Measurements from ENCODE around the gene HMG20A.

Gene HMG20A

DNA sequence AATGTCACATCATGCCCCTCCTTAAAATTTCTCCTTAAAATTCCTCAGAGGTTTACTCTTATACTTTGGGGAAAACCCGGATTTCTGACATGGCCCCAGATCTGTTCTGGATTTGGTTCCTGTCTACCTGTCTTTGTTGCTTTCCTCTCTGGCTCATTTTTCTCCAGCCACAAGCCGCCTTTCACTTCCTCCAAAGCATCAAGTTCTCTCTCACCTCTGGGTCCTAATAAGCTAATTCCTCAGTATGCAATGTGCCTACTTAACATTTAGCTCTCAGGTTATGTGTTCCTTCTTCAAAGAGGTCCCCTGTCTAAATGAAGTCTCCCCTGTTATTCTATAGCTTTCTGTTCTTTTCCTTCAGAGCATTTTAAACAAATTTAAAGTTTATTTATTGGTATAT is 16.1 kb downstream of the HMG20A start:
- no peak for DNase-seq

DNA sequence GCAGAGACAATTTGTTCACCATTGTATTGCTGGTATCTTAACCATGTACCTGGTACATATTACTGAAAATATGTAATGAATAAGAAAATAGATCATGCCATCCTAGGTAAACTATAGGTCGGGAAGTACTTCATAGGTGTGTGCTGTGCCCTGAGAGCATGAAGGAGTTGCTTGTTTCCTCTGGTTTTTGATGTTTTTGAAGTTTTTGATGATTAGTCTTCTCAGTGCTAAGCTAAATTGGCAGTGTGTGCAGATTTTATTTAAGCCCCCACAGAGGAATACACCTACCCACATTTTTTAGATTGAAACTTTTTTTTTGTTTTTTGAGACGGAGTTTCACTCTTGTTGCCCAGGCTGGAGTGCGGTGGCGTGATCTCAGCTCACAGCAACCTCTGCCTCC is 16.6 kb downstream of the HMG20A start:
- no peak for DNase-seq

- no peak for DNase-seq
Measured at GRCh38 chr15:77440378-77440999, 19.8 kb downstream of the HMG20A start.

DNA sequence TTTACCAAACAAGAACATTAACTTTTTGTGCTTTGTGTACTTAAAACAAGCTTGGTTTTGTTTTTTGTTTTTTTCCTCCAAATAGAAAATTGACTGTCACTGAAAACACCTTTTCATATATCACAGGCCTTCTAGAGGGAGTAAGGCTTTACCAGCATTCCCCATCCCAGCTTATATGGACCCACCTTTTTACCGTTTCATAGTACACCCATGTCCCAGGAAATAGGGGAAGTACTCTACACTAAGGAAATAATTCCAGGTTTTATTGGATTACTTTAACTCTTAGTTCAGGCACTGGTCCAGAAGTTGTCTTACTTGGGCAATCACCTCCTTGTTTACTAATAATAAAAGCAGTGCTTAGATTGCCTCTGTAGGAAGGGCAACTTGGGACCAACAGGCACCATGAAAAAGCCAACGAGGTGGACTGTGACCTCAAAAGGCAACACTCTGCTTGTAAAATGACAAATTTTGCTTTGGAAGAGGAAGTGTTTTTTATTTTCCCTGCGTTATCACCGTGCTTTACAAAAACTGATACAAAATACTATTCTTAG is 26.2 kb downstream of the HMG20A start:
- DNase-seq, result no peak

- no peak for DNase-seq
Measured at GRCh38 chr15:77454265-77454664, 33.6 kb downstream of the HMG20A start.

- no peak for DNase-seq
Measured at GRCh38 chr15:77454951-77455350, 34.3 kb downstream of the HMG20A start.

DNA sequence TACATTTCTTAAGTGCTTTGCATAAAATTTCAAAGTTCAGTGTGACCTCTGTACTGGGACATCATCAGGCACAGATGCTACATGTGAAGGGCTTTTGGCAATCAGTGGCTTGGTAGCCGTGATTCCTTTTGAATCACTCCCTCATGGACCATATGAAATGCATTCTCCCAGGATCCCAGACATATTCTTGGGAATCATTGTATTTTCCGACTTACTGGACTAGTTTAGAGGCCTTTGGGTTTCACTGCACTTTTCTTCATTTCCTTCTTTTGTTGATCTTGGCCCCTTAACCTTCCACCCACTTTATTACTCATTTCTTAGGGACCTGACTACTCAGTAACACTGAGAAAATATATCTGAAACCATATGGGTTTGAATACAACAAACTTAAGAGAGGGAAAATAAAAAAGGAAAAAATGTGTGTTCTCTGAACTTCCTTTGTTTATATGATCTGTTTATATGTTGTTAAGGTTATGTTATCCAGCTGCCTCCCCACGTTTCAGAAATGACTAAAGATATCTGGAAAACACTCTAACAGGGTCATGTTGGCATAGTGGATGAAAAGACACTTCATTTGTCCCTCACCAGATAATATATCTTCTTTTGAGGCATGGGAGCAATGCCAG is 35.1 kb downstream of the HMG20A start:
- DNase-seq, result no peak

- no peak for DNase-seq
Measured at GRCh38 chr15:77456746-77457145, 36.1 kb downstream of the HMG20A start.

DNA sequence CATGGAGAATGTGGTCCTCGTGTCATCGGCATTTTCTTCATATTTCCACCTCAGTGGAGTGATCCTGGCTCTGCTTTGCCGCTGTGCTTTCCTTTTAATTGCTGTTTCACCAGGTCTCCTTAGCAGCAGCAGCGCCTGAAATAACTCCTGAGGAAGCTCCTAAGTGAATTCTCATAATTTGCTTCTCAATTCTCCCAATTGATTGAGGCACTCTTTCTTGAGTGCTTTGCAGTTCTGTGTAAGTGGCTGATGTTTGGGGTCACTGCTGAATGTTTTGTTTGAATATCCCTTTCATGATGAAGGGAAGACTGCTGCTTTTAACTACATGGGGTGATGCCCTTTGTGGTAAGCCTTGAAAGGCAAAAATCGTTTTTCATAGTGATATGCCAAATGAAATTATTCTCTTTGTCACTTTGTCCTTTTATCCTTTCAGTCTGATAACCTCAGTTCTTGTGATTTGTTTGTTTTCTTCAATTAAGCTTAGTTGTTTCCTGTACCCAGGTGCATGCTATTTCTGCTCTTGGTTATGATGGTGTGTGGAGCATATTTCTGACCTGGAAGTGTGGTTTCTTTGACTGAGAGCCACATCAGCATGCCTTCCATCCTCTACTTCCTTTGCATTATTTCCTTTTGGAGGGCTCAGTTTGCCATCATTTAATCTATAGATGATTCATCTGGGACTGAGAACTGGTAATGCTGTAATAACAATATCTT is 36.7 kb downstream of the HMG20A start:
- no peak for DNase-seq

DNA sequence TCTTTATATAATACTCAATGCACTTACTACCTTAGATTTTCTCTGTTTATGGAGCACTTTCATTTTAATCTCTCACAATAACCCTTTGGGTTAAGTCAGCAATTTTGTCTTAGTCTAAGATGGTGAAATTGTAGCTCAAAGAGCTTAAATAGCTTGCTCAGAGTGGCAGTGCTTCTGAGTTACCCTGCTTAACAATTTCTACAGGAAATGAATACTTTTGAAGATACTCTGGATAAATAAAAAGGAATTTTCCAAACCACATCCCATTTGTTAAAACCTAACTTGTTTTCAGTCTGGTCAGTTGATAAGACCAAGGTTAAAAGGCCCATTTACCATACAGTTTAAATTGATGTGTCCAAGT is 37.2 kb downstream of the HMG20A start:
- no peak for DNase-seq

DNA sequence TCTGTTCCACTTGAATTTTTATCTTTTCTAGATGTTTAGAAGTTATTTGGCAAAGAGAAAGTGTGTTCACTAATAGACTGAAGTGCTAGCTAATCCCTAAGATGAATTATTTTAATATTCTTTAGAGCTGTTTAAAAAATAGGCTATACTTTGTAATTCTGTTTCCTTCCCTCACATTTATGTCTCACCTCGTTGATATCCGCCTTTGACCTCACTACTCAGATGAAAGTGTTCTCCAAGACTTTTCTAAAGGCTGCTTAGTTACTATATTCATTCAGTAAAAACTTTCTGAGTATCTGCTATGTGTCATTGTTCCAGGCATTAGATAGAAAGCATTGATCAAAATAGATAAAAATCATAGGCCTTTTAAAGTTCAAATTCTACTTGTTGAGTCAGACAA is 38.3 kb downstream of the HMG20A start:
- DNase-seq, result no peak

- no peak for DNase-seq
Measured at GRCh38 chr15:77461486-77461885, 40.8 kb downstream of the HMG20A start.

DNA sequence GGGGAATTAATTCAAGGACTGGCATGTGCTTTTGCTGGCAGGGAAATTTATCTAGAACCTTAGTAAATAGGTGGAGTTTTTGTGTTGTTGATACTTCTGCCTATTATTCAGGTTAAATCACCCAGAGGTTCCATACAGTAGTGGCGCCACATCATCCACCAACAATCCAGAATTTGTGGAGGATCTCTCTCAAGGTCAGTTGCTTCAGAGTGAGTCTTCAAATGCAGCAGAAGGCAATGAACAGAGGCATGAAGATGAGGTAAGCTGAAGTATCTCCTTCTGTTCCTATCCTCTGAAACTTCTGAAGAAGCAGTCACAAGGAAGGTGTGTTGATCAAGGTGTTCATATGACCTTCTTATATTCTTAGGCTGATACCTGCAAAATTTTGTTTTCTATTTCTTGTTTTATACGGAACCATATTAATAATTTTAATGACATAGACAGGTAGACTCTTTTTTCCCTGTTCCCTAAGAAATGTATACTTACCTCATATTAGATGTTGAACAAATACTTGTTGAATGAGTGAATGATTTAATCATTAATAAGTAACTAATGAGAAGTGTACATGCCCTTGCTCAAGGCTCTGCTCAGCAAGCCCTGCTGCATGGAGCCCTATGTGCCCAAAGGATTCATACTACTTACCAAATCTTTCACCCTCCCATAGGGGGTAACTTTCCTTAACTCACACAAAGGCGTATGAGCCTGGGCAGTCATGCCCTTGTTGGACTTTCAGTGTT is 43.6 kb downstream of the HMG20A start:
- DNase-seq, result no peak

DNA sequence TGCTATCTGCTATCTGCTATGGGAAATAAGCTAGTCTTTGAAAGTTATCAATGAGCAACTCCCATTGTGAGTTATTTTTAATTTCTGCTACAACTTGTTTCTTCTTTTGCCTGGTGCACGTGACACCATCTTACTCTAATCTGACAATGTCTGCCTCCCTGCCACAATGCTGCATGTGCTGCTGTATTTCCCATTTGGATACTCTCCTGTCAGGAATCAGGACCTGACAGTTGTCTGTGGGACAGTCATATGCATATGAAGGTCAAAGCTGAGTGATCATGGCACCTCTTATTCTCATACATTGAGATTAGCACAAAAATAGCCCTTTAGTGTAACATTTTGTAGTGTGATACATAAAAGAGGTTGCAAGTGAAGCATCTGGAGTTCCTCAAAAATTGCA is 45.8 kb downstream of the HMG20A start:
- no peak for DNase-seq

GRCh38 chr15:77468896-77469295 is 48.2 kb downstream of the HMG20A start:
- DNase-seq, result no peak

- no peak for DNase-seq
Measured at GRCh38 chr15:77470235-77470634, 49.5 kb downstream of the HMG20A start.

DNA sequence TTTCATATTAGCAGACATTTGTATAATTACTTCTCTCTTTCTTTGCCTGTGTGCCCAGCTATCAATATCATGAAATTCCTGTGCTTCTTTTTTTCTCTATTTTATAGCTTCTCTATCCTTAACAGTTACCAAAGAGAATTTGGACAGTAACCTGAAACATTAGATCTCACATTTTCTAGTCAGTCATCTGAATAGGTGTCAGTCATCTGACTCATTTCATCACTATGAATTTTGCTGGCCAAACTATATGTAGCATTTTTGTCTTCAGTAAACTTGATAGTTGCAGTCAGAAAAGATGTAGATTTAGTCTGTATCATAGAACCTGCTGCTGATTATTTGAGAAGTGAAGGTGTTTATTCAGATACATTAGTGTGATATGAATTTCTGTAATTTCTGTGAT is 52.6 kb downstream of the HMG20A start:
- no peak for DNase-seq

GRCh38 chr15:77474310-77474988 is 53.8 kb downstream of the HMG20A start:
- no peak for DNase-seq

DNA sequence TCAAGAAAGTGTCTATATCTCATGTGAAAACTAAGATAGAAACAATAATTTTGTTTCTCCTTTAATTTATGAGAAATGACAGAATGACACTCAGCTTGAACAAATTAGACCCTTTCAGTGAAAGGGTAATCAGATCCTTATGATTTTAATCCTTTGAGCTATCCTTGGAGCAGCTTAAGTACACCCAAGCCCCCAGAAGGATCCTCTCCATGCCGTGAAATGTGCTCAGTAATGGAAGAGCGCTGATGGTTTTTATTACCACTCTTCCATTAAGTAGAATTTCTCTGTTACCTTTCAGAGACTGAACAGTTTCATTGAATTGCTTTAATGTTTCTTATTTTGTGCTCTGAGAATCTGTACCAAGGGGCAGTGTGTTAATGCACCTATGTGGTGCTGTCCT is 54.3 kb downstream of the HMG20A start:
- no peak for DNase-seq

GRCh38 chr15:77475898-77476297 is 55.2 kb downstream of the HMG20A start:
- no peak for DNase-seq

DNA sequence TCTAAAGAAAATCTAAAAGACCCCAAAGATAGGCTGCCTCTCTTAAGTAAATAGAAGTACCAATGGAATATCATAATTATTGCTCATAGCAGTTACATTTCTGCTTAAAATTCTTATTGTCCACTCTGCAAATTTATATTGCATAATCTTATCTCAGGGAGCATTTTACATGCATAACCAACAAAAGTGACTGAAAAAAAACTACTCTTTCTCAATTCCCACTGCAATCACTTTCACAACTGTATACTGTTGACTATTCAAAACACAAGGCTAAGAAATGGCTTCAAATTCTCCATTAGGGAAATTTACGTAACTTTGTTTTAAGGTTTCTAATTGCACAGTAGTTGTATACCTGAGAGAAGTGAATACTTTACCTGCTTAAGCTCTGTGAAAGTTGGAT is 56.3 kb downstream of the HMG20A start:
- DNase-seq, result no peak

DNA sequence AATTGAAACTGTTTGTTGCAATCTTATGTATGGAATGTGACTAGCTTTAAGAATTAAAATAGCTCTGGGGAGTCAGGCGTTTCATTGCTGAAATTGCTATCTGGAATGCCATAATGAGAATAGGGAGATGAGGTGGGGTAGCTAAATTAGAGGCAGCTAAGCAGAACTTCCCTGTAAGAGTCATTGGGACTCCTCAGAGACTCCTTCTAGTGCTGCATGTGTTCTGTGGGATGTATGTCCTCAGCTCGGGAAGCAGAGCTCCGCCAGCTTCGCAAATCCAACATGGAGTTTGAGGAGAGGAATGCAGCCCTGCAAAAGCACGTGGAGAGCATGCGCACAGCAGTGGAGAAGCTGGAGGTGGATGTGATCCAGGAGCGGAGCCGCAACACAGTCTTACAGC is 57.4 kb downstream of the HMG20A start:
- no peak for DNase-seq

DNA sequence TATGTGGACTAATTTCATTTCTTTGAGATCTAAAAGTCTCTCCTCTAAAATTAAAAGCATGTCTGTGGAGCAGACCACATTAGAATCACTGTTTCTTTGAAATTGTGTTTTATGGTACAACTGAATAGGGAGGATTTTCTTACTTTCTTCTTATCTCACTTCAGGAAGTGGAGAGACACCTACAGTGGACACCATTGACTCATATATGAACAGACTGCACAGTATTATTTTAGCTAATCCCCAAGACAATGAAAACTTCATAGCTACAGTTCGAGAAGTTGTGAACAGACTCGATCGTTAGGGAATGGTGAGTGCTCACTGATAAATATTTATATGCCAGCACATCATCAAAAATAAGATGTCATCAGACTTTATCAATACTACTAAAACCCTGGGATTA is 58.3 kb downstream of the HMG20A start:
- no peak for DNase-seq

All from stimulated activated CD4-positive, alpha-beta T cell treated with anti-CD3 and anti-CD28 coated beads, Interleukin-12 subunit alpha, Interleukin-12 subunit beta, amount 100 ng/mL, for 4 hours (primary cell).